ENCODE data around the gene UBE2E3.
"Not testable (repeated sequence)": the region's sequence is repeated elsewhere in the genome, so short reads cannot be mapped to it uniquely, and the experiment has no call there.

The UBE2E3 gene

DNA sequence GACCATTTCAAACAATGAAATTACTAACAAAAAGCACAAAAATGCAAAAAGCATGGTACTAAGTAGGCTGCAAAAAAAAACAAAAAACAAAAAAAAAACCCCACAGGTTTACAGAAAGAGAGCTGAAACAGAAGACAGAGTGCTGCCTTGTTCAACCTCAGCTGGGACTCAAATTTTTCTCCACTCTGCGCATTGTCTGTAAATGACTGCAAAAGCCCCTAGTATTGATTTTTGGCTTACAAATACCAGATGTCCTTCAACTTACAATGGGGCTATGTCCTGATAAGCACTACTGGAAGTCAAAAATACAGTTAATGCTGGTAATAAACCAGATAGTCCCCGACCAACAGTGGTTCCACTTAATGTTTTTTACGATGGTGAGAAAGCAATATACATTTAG is 42.2 kb downstream of the UBE2E3 start:
- H3K4me3 ChIP-seq (ENCODE audit: low read depth, low read length) = no peak overlapping the region
- no peak for TF ChIP-seq CTCF (IDR thresholded peaks at IDR 0.05; ENCODE audit: low read depth, low read length, missing control alignments)
- no peak for DNase-seq (ENCODE audit: low read depth)

DNA sequence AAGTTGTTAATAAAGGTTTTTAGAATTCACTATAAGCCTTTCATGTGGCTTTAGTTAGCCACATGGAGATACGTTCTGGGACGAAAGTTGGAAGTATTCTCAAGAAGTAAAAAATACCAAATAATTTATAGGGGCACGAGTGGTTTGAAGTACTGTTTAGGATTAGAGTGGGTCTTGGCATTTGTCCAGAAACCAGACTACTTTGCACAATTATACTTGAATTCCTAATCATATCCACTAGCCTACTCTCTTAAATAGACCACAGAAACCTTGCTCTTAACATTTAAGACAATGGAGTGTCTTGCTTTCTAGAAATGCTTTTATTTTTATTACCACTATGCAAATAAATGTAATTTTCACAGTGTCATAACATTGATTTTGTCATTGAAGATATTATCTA is 44.6 kb downstream of the UBE2E3 start:
- TF ChIP-seq CTCF (IDR thresholded peaks at IDR 0.05; ENCODE audit: low read depth, low read length, missing control alignments) = no peak
- no peak for DNase-seq (ENCODE audit: low read depth)
- no peak overlapping the region for H3K4me3 ChIP-seq (ENCODE audit: low read depth, low read length)

DNA sequence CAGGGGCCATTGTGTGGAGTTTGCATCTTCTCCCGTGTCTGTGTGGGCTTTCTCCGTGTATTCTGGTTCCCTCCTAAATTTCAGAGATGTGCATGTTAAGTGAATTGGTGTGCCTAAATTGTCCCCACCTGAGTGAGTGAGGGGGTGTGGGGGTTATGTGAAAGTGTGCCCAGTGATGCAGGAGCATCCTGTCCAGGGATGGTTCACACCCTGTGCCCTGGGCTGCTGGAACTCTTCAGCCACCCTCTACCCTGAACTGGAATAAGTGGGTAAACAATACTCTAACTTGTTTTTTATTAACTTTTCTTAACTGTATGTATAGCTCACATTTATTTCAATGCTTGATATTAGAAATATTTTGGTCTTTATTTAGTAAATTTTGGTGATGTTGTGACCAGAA is 56.0 kb downstream of the UBE2E3 start:
- H3K4me3 ChIP-seq (ENCODE audit: low read depth, low read length) = no peak overlapping the region
- TF ChIP-seq CTCF (IDR thresholded peaks at IDR 0.05; ENCODE audit: low read depth, low read length, missing control alignments) = no peak
- no peak for DNase-seq (ENCODE audit: low read depth)

DNA sequence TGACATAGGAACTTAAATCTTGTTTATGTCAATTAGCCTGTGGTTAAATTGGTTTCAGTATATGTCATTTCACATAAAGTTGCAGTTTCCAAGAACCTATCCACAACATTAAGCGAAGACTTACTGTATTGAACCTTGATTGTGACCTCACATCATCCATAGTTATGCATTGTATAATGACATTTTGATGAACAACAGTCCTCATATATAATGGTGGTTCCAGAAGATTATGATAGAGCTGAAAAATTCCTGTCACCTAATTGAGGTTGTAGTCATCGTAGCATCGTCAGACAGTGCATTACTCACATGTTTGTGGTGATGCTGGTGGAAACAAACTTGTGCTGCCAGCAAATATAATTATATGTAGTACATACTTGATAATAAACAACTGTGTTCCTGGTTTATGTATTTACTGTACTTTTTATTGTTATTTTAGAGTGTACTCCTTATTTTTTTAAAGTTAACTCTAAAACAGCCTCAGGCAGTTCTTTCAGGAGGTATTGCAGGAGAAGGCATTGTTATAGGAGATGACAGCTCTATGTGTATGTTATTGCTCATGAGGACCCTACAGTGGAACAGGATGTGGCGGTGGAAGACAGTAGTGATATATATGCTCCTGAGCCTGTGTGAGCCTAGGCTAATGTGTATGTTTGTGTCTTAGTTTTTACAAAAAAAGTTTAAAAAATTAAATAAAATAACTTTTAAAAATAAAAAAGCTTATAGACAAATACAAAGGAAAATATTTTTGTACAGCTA is 56.6 kb downstream of the UBE2E3 start:
- no peak for TF ChIP-seq CTCF (IDR thresholded peaks at IDR 0.05; ENCODE audit: low read depth, low read length, missing control alignments)
- no peak for DNase-seq (ENCODE audit: low read depth)

GRCh38 chr2:181037922-181038321 is 57.5 kb downstream of the UBE2E3 start:
- H3K4me3 ChIP-seq (ENCODE audit: low read depth, low read length) = no peak overlapping the region
- no peak for TF ChIP-seq CTCF (IDR thresholded peaks at IDR 0.05; ENCODE audit: low read depth, low read length, missing control alignments)
- no peak for DNase-seq (ENCODE audit: low read depth)

More for the DNA sequence above, 56.6 kb downstream of the UBE2E3 start:
- H3K4me3 ChIP-seq (ENCODE audit: low read depth, low read length) = no peak overlapping the region

GRCh38 chr2:181038796-181039195 is 58.4 kb downstream of the UBE2E3 start:
- no peak for TF ChIP-seq CTCF (IDR thresholded peaks at IDR 0.05; ENCODE audit: low read depth, low read length, missing control alignments)
- no peak overlapping the region for H3K4me3 ChIP-seq (ENCODE audit: low read depth, low read length)
- DNase-seq (ENCODE audit: low read depth) = no peak

DNA sequence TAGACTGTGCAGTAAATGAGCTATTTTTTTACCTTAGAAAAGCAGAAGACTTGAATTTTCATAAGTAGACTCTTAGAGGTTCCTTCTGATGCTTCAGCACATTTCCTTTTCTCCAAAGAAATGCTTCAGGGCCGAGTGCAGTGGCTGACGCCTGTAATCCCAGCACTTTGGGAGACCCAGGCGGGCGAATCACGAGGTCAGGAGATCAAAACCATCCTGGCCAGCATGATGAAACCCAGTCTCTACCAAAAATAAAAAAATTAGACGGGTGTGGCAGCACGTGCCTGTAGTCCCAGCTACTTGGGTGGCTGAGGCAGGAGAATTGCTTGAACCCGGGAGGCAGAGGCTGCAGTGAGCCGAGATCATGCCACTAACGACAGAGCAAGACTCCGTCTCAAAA is 60.4 kb downstream of the UBE2E3 start:
- H3K4me3 ChIP-seq (ENCODE audit: low read depth, low read length); DNase-seq (ENCODE audit: low read depth): not testable (repeated sequence)

All from GM12864 (cell line).